GM19395 (cell line): ENCODE data around the gene DCN.

ENCODE experiments used
- ATAC-seq: cut with Tn5 transposase; IDR thresholded peaks from one replicate; pipeline ENCODE4 v1.9.1; 2021; ENCODE audit warnings: mild to moderate bottlenecking, moderate library complexity; ENCODE audit not compliant: unreplicated experiment

The DCN gene

DNA sequence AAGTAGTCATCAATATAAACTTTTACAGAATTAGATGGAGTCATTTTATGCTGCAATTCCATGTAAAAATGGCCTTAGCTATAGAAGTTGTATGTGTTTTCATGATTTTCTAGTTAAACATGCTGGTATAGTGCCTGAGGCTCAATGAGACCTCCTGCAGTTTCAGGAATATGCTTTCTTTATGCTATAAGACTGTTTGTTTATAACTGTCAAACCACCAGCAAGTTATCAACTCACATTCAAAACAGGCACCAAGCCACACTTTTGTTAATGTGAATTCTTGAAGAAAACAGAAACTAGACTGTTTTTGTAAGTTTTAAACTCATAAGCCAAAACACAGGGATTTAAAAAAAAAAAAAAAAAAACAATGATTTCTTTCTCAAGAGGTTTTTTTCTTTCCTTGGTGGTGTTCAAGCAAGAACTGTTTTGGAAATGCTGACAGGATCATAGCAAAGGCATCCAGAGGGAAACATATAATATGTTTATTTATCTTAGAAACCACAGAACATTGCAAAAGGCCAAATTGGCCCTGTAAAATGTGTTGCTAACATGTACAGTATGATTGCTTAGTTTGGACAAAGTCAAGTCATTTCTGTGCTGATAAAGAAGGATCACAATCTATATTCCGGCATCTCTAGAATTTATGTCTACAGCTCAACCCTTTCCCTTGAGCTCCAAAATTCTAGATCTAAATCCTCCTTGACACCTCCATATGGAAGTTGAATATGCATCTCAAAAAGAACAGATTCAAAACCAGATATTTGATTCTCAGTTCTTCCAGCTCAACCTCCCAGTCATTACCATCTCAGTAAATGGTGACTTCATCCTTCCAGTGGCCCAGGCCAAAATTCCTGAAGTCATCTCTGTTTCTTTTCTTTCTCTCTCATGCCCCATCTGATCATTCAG, 42.3 kb downstream of the DCN start:
- no peak for ATAC-seq

DNA sequence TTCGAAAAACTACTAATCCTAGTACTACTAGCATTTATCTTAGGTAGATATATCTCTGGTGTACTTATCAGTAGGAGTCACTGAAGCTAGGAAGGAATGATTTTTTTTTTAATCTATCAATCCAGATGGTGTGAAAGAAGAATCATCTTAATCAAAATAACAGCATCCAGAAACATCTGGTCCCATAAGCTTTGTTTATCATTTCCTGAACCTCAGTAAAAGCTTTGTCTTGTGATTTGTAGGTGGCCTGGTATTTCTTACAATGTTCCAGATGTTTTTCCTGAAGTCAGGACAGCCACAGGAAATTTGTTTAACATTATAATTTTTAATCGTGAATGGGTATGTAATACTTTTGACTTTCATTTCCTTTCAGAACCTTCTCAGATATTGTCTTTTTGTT, 43.3 kb downstream of the DCN start:
- ATAC-seq = no peak

DNA sequence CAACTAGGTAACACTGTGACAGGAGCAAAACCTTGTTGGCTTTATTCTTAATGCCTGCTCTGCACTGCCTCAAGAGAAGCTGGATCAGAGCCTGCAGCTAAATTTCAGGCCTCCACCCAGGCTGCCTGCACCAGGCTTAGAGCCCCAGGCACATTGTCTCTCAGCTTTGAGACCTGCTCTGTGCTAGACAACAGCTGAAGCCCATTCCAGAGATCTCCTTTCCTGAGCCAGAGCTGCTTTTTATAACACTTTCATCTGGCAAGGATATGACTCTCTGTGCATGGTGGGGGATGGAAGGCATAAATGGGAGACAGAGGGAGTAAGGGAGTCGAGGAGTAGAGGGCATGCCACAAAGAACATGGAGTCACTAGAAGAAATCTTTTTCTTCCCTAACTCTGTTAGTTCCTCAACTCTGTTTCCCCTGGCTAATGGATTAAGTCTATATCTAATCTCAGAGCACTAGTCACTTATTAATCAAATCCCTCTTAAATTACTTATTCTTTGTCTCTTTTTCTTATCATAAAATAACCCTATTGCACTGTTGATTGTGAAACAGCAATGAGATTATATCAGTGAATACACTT, 44.2 kb downstream of the DCN start:
- ATAC-seq = no peak

DNA sequence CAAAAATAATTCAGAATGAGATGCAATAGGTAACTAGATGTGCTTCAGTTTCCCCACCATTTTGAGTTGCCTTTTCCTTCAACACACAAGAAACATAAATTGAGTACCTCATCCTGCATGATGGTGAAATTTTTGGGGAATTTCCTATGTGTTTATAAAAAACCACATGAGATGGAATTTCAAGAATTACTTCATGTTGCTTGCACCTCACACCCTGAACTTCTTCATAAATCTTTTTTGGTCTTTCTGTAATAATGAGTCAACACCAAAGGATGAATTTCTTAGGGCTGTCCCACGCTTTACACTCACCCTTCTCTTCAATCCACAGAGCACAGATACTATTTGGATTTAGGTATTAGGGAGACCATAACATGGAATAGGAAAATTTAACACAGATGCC, 48.7 kb downstream of the DCN start:
- ATAC-seq = no peak

DNA sequence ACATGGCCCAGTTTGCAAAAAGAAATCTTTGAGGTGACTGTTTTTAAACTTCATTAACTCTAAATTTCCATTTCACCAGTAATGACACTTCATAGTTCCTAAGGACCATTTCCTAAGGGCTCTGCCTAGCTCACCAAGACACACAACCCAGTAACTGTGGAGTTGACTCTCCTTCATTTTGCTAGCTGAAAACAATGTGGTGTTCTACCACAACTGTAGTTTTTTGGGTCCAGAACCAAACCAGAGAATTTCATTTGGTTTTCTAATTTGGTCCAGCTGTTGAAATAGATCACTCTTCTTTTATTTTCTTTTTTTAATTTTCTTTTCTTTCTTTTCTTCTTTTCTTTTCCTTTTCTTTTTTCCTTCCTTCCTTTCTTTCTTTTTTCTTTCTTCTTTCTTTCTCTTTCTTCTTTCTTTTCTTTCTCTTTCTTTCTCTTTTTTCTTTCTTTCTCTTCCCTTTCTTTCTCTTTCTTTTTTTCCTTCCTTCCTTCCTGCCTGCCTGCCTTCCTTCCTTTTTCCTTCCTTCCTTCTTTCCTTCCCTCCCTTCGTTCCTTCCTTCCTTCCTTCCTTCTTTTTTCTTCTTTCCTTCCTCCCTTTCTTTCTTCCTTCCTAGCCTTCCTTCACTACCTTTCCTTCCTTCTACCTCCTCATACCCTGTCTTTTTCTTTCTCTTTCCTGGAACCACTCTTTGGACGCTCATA, 52.8 kb downstream of the DCN start:
- no peak for ATAC-seq

DNA sequence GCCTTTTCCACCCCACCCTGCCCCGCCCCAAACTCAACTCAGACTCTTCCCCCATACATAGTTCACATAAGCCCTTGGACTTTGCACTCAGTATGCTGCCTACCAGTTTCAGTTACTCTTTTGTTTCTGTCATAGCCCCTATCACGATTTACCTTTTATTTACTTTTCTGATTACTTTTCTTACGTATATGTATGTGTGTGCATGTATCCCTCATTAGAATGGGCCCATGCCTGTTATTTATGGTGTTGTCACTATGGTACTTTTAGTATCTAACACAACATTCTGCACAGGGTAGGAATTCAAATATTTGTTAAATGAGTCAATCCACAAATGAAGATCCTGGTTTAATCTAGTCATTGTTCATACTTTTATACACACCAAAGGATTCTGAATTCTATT, 54.9 kb downstream of the DCN start:
- no peak for ATAC-seq

DNA sequence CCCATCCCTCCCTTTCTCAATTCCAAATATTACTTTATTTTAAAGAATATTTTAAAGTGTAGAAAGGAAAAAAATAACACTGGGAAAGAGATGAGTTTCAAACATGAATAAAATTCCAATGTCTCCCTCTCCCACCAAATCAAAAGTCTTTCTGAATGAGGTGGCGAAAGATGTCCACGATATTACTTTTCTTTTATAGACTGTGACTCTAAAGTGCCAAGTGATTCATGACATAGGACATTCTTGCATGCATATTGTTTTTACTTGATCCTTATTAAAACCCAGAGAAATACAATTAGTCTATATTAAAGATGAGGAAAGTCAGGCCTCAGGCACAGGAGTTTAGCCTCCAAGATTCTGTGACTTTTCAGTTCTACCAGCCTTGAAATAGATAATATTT, 55.3 kb downstream of the DCN start:
- ATAC-seq = no peak

DNA sequence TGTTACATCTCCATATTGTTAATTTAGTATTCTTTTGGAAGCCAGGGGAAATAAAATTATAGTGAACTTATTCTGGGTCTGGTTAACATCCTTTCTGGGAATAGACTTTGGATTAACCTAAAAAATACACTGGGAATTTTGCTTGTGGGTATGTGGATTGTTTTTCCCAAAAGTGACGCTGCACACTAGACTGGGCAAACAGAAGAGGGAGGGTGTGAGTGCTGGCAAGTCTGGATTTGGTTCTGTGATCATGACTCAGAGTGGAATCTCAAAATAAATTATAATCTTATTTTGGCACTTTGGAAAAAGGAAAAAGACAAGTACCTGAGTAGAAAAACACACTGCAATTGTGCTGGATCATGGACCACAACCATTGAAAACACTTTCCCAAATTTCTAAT, 56.1 kb downstream of the DCN start:
- no peak for ATAC-seq

DNA sequence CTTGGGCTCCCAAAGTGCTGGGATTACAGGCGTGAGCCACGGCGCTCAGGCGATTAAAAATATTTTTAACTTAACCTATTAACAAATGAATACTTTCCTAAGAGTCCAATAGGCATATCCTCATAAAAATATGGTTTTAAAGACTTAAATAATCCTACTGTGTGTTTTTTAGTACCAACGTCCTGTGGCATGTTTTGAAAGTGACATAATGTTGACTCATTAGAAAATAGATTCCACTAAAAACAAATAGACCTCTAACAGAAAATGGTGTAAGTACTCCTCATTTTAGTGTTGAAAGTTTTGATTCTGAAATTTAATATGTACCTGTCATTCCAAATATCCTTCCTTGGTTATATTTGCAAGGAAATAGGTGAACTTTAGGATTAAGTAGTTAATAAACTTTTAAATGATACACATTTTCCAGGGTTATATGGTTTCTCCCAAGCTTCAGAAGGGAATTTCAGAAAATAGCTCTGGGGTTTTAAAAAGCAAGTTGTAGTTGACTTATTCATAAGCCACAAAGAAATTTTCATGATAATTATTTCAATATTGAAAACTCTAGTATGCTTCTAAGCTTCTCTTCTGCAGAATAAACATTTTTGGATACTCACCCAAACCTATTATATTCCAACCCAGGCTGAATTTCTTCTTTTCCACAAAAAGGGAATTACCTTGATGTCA, 59.2 kb downstream of the DCN start:
- no peak for ATAC-seq

DNA sequence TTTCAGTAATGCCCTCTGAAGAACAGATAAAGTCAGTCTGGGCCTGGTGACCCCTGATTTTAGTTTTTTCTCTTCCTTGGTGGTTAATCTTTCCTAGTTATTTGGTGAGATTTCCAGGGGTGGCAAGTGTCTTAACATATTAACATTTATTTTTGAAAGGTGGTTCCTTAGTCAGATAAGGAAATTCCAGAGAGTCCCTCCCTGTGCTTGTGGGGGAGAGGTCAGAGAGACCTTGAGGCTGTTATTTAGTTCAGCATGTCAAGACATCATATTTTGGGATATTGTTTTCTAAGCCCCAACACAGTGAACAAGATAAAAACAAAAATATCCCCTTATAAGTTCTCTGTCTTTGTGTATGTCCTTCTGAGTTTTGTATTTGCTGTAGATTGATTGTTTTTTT, 61.8 kb downstream of the DCN start:
- no peak for ATAC-seq

DNA sequence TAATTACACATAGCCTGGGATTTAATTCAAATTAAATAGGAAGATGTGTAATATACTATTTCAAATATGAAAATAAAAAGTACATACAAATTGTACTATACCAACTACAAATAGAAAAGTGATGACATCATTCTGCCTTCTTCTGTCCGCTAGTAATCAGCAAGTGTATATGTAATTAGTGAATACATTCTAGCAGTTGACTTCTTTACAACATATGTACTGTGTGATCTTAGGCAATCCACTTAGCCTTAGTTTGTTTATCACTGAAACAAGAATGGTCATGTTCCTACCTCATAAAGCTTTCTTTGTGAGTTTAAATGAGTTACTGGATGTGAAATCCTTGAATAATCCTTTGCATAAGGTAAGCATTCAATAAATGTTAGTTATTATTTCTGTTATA, 63.5 kb downstream of the DCN start:
- ATAC-seq = no peak

DNA sequence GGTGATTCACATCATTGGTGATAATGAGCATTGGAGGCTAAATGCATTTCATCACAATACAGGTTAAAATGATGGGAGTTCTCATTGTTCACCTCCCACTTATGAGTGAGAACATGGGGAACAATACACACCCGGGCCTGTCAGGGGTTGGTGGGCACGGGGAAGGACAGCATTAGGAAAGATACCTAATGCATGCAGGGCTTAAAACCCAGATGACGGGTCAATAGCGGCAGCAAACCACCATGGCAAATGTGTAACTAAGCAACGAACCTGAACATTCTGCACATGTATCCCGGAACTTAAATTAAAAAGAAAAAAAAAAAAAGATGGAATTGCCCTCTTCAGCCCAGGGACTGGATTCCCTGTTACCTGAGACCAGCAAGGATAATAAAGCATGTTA, 69.0 kb downstream of the DCN start:
- ATAC-seq = no peak

DNA sequence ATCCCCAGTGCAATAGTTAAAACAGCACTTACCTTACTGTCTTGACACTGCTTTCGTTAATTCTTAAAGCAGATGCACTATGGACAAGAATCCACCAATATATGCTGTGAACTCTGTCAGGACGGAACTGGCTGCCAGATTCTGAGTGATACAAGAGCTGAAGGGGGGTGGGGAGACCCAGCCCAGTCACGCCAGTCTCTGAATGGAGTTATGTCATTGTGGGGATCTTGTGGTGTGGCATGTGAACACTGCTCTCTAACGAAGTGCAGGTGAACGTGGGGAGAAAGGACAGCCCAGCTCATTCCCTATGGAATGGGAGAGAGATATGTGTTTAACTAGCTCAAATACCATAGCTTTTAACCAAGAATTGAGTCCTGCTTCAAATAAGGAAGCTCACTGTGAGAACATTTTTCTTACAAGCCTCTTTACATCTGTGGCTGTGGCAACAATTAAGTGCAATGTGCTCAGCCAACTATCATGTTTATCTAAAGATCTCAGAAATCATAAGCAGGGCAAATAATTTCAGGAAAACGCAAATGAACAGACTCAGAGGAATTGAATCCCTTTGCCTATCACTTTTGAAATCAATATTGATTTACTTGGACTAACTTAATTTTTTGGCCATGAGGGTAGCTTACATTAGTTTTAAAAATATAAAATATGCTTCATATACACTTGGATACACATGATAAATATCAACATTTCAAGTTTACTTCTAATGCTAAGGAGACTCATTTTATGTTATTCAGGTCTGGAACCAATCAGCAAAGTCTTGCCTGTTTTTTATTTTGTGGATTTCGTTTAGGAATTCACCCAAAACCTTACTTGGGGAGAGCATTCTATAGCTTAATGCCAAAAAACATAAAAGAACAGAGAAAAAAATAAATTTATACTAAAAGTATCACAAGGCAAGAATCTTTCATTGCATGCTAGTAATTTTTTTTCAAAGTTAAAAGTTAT, 71.0 kb downstream of the DCN start, which contains the start of gene LUM:
TSS of gene LUM (minus strand) at position 129 of the 960 bp plus-strand sequence. CDS start 2,515 bp downstream, outside the sequence.
- no peak for ATAC-seq

DNA sequence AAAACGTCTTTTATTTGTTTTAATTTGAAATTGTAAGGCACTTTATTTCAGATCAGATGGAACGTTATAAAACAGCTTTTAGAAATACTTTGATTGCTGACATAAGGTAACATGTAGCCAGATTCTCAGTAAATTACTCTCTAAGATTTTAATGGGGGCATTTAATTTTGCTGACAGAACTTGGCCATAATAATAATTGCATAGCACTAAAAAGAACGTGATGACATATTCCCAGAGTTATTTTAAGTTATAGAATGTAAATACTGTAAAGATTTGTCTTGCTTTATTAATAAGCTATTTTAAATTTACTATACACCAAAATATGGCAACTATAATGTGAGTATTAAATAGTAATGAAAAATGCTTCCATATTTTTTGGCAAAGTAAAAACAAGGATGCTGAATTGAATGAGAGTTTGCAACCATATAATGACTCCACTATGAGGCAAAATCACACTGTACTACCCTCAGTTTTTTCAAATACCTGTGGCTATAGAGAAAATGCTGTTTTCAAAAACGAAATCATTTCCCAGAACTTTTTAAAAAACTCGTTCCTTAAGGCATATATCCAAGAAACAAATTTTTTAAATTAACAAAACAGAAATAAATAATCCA, 72.2 kb downstream of the DCN start:
- ATAC-seq = no peak

DNA sequence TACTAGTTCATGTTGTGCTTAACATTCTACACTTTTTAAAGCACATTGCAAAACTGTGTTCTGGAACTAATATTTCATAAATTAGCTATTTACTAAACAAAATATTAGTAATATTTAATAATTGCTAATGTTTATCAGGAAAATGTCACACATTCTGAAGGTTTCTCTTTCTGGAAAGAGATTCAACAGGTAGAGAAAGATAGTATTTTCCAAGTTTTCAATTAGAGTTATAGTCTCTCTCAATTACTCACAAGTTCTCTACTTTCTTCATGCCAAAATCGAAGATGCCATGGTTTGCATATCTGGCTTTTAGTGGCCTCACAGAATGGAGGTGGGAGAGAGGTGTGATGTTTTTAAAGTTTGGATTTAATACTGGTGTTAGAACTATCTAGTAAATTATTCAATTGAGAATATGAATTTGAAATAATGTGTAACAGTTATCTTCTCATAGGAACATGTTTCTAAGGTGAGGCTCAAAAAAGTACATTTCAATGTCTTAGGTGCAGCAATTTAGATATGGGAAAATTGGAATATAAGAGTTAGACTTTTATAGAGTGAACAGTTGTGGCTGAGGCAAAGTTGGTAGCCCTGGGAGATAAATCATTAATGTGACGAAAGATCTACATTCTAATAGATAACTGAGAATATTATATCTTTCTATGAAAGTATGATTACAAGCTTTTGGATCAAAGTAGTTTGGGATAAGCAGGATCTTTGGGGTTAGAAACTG, 72.9 kb downstream of the DCN start:
- ATAC-seq = no peak

DNA sequence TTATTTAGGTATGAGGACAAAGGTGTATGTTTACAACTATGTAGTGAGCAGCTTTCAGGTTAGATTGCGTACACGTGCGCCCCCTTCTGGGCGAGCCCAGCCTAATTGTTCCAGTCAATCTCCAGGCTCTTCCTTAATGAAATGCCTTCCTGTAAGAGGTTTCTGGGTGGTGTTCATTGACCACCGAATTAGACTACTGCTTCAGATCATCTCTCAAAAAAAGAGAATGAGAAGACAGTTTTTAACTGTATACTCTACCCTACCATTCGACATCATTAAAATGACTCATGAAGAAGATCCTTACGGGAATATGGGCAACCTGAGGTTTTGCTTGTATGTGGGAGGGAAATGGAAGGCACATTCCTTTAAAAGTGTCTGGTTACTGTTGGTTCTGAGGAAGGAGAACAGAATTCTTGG, 73.5 kb downstream of the DCN start:
- peak; percentile 81 for ATAC-seq

DNA sequence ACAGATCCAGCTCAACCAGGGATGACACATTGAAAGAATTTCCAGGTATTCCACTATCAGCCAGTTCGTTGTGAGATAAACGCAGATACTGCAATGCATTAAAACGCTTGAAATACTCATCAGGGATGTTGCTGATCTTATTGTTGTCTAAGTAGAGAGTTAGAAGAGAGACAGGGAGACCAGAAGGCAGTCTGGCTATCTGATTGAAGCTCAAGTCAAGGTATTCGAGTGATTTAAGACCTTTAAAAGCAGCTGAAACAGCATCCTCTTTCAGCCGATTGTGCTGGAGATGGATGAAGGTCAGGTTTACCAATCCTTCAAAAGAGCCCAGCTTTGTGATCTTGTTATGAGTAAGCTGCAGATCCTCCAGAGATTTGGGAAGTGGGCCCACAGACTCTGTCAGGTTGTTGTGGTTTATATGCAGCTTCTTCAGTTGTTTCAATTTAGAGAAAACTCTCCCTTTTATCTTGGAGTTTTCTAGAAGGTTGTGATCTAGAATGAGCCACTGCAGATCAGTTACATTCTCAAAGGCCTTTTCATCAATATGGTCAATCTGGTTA, 74.3 kb downstream of the DCN start:
- ATAC-seq = no peak

DNA sequence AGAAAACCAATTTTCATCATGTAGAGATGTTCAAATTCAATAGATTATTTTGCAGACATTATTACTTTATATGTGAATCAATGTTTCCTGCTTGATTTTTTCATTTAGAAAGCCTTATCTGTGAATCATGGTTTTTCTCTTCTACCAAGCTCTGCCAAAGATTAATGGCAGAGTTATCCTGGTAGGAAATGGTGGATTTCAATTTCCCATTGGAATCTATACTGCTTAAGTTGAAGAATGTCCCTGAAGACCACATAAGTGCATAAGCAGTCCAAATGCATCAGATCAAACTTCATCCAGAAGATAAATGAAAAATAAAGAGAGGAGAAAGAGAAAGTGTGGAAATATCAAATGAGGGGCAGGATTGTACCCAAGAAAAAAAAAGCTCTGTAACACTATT, 76.3 kb downstream of the DCN start:
- no peak for ATAC-seq

DNA sequence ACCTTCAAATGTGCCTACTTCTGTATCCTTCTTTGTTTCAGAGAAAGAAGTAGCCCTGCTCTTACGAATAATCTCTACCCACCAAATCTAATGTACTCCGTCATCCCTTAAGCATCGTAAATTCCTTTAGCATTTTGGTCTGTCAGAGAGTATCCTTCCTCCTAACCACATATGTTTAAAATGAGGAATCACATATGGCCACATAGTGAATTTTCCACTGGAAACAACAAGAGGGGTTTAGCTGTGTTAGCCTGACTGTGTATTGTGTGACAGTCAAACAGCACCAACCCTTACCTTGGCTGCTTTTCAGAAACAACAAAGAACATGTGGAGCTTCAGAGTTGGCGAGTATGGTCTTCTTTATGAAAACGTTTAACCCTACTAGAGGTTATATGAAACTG, 76.8 kb downstream of the DCN start:
- ATAC-seq = no peak
